HG03432 (cell line): ENCODE data around the gene IMP3.

Experiments
- ATAC-seq: cut with Tn5 transposase; IDR thresholded peaks from one replicate; pipeline ENCODE4 v1.9.1; 2021; ENCODE audit warnings: mild to moderate bottlenecking, moderate library complexity; ENCODE audit not compliant: unreplicated experiment

Gene IMP3

GRCh38 chr15:75625542-75626347, 14.3 kb downstream of the IMP3 start, which contains the start of gene SNUPN:
SNUPN (minus strand) TSS chr15:75625725; CDS start chr15:75621051, 4,674 bp downstream.
- ATAC-seq, result peak; percentile 85

GRCh38 chr15:75622505-75622904, 17.5 kb downstream of the IMP3 start:
- no peak for ATAC-seq

- no peak for ATAC-seq
These were observed 19.1 kb downstream of the IMP3 start for GRCh38 chr15:75620841-75621391.

GRCh38 chr15:75620058-75620820, 19.8 kb downstream of the IMP3 start:
- ATAC-seq, result no peak

- ATAC-seq, result no peak
These were observed 23.3 kb downstream of the IMP3 start for GRCh38 chr15:75616766-75617165.

GRCh38 chr15:75606711-75607699, 33.0 kb downstream of the IMP3 start:
- ATAC-seq, result no peak

GRCh38 chr15:75606026-75606425, 34.0 kb downstream of the IMP3 start:
- ATAC-seq, result no peak

GRCh38 chr15:75599401-75599800, 40.6 kb downstream of the IMP3 start:
- no peak for ATAC-seq

GRCh38 chr15:75598361-75598760, 41.7 kb downstream of the IMP3 start:
- ATAC-seq, result no peak

GRCh38 chr15:75597667-75598341, 42.2 kb downstream of the IMP3 start:
- no peak for ATAC-seq

GRCh38 chr15:75596703-75597345, 43.2 kb downstream of the IMP3 start:
- ATAC-seq, result no peak

GRCh38 chr15:75594276-75594675, 45.7 kb downstream of the IMP3 start:
- ATAC-seq, result no peak

- ATAC-seq, result no peak
These were observed 48.2 kb downstream of the IMP3 start for GRCh38 chr15:75591655-75592364.

GRCh38 chr15:75590239-75590638, 49.8 kb downstream of the IMP3 start:
- no peak for ATAC-seq
